DMS79 (cell line): ENCODE measurements around the gene ANO2.
"Not testable (repeated sequence)": the region's sequence is repeated elsewhere in the genome, so short reads cannot be mapped to it uniquely, and the experiment has no call there.

Experiments
- DNase-seq: peaks from one replicate; lab custom pipeline; 2025; lab: John Stamatoyannopoulos, UW

Gene ANO2

DNA sequence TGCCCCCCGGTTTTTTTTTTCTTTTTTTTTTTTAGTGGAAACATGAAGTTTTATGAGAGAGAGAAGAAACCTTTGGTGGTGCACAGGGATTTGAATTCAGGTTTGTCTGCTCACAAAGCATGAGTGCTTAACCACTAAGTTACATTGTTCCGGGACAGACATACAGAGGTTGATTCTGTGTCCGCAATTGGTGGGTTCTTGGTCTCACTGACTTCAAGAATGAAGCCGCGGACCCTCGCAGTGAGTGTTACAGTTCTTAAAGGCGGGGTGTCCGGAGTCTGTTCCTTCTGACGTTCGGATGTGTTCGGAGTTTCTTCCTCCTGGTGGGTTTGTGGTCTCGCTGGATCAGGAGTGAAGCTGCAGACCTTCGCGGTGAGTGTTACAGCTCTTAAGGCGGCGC lies 57.2 kb downstream of the ANO2 start:
- not testable (repeated sequence) for DNase-seq

DNA sequence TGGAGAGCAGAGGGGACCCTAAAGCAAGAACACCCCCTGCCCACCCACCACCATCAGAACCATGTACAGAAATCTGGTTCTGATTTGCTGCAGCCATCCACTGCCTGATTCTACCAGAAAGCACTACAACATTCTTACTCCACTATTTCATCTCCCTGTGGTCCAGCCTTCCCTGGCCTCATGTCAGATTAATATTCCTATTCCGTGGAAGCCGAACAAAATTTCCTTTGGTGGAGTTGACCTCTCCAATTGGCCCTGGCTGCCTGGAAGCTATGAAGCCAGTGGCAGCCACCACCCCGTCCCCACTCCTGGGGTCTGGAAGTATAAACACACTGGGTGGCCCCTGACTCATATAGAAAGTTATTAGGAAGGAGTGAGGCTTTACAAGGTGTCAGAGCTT lies 60.2 kb downstream of the ANO2 start:
- DNase-seq = no peak

DNA sequence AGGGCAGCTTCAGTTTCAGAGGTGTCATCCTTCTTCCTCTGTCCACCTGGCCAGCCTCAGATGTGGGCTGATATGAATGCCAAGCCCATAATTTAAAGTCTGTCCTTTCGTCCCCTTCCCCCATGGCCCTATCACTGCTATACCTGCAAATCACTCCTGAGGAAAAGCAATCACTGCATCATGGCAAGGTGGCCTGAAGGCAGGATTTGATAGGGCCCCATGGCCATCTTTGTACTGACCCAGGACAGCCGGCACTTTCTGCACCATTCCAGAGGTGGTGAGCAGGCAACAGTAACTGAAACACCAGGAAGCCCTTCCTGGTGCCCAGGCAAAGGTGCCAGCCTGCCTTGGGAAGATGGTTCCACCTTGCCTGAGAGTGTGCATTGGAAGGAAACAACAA lies 60.8 kb downstream of the ANO2 start:
- no peak for DNase-seq

DNA sequence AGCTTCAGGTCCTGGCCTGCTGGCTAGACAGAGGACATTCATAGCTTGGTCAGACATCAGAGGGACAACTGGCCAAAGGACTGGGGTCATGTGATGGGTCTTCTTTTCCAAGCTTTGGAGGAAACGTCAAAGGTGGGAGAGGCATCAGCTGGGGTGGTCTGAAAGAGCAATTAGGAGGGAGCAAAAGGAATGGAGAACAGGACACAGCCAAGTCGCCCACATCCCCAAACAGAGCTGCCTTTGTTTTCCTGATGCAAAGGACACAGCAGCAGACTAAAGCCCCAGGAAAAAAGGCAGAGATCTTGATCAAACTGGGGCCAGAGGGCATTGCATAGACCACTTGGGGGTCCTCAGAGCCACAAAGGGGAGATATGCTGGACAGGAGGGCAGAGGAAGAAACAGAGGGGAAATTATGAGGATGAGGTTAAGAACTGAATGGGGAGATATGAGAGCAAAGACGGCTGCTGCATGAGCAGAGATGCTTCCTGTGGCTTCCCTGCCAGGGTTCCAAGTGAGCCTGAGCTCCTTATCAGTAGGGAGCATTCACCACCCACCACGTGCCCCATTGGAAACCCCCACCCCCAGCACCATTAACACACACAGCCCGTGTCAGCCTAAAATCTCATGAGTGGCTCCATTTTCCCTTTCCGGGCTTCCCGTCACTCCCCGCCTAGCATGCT lies 62.4 kb downstream of the ANO2 start:
- DNase-seq = no peak

DNA sequence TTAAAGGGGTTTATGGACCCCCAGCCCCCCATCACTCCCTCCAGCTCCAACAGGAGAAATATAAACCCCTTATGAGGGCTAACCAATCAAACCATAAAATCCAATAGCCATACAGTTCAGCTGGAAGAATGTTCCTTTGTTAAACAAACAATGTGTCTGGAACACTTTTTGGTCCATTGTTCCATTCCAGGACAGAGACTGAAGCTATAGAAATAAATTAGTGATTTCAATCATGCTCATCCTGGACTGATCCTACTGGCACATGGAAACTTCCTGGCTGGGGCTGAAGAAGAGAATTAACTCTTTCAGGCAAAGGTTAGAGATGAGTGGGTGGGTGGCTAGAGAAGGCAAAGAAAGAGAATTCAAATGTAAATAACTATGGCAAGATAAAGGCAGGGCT lies 63.4 kb downstream of the ANO2 start:
- DNase-seq = no peak

DNA sequence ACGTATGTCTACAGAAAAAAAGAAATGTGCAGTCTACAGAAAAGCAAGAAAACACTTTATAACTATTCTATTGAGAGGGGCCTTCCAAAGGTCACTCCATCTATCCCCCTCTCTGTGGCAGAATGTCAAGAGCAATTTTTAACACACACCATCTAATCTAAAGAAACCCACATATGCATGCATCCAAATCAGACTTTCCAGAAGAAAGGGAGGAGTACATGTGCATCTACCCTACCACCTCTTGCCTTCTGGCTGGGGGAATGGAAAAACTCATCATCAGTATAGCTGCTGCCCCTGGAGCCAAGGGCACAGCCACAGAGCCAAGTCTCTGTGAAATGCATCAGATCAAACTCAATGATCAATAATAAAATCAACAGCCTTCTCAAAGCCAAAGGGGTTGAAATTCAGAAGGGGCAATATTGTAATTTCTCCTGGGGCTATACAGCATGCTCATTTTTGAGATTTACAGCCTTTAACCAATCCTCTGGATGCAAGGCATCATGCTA lies 63.9 kb downstream of the ANO2 start:
- no peak for DNase-seq

DNA sequence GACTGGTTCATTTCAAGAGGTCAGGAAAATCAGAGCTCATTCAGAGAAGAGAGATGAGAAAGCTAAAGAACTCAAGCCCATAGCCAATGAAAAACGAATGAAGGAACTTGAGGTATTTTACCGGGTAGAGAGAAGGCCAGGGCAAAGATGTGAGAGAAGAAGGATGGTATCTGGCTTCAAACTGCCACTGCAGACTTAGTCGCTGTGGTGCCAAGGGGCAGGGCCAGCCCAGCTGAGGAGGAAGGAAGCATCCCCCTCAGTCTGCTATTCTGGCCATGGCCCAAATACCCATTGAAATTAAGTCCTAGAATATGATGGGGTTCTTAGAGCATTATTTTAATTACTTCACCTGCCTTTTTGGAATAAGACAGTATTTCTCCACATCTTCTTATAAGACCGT lies 69.2 kb downstream of the ANO2 start:
- no peak for DNase-seq

DNA sequence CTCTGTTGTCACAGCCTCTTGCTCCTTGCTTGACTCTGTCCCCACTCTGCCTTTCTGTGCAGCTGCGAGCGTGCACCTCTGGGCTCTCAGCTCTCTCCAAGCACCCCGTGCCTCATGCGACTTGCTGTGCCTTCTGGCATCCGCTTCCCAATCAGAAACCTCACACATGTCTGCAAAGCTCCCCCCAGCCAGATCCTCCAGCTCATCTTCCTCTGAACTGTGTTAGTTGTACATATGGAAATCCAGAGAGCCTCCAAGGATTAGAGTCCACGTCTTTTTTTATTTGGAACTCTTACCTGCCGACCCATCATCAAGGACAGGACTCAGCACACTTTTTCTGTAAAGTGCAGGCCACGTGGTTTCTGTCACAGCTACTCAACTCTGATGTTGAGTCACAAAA lies 70.5 kb downstream of the ANO2 start:
- DNase-seq = no peak

DNA sequence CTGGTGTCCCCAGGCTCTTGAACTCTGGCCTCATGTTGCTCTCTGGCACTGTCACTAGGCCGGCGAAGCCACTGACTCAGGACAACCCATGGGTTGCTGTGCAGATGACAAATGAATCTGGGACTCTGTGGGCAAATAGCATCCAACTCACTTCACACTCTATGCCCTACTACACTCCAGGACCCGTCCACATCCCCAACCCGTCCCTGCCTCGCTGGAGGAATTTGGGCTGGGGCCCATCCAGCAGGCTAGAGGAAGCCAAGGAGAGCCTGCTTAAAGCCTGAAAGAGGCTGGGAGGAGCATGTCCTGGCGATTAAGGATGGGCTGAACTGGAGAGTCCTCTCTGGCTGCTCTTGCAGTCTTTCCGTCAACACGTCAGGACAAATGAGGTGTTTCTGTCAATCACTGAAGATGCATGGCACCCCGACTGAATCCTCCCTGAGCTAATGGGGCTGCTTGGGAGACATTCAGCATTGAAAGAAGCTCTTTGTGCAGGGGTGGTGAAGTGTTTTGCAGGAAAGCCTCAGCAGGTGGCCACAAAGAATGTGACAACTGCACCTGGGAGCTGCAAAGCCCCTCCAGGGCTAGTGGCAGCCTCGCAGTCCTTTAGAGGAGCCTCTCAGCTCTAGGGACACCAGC lies 71.7 kb downstream of the ANO2 start:
- DNase-seq = no peak

DNA sequence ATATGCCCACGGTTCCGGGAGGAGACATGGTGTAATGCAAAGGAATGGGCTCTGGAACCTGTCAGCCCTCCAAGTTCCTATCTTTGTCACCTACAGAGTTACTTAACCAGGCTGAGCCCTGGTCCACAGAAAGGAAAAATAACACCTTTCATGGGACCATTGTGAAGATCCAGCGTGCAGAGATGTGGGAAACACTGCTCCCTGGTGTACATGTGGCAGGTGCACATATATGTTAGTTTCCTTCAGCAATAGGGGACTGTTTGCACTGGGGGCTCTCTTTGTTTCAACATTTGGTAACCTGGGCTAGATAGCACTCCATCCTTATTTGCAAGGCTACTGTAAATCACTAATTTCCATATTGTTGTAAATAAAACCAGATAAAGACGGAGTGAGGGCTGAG lies 72.3 kb downstream of the ANO2 start:
- DNase-seq = no peak

DNA sequence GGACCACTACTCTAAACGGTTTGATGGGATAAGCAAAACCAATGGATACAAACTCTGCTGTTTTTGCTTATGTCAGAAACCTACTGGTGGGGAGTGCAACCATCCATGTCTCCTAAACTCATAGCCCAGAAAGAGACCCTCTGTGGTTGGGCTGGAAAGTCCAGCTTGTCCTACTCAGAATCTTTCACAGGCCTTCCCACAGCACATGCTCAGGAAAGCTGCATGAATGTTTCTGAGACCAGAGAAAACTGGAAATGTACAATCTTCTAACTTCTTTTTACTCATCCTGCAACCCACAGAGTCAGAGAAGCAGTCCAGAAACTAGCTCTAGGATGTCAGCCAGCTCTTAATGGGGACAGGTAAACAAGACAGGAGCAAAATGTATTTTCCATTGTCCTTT lies 73.3 kb downstream of the ANO2 start:
- DNase-seq = no peak

DNA sequence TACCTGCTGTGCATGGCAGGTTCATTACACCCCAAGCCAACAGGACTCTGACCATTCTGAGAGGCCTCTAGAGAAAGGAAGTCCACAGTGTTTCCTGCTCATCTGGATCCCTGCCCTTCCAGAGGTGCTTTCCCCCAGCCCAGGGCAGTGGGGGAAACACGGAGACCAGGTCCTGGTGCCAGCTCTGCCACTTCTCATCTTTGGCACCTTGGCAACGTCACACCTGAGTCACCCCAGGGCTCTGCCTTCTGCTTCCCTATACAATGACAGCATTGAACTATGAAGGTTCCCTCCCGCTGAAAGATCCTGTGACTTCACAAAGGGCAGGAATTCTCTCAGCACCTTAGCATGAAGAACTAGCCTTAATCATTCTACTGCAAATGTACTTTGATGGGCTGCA lies 74.9 kb downstream of the ANO2 start:
- DNase-seq = no peak

DNA sequence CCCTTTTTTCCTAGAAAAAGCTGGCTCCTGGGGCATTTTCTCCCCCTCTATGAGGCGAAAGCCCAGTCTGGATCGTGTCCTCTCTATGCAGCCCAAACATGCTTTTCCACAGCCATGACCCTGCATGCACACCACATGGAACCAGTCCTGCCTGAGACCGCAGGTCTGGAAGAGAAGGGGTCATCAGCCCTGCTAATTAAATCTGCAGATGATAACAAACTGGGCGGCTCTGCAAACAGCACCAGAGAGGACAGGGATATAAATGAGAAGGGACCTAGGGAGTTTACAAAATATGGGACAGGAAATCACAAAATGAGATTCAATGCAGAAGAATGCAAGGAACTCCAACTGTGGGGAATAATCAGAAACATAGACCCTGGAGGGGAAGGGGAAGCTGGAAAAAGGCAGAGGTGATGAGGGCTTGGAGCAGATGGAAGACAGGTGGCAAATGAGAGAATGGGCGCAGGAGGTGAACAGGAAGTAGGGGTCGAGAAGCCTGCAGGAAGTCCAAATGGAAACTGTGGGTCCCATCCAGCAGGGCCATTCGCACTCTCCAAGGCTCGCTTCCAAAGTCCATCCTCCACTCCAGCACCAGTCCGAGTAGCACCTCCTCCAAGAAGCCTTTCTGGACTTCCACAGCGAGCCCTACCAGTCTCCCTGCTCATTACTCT lies 76.3 kb downstream of the ANO2 start:
- DNase-seq = no peak

DNA sequence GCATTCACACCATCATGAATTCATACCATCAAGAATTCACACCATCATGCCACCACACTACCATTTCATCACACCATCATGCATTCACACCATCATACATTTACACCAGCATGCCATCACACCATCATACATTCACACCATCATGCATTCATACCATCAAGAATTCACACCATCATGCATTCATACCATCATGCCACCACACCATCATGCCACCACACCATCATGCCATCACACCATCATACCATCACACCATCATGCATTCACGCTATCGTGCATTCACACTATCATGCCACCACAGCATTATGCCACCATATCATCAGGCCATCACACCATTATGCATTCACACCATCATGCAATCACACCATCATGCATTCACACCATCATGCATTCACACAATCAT lies 79.7 kb downstream of the ANO2 start:
- DNase-seq = no peak

DNA sequence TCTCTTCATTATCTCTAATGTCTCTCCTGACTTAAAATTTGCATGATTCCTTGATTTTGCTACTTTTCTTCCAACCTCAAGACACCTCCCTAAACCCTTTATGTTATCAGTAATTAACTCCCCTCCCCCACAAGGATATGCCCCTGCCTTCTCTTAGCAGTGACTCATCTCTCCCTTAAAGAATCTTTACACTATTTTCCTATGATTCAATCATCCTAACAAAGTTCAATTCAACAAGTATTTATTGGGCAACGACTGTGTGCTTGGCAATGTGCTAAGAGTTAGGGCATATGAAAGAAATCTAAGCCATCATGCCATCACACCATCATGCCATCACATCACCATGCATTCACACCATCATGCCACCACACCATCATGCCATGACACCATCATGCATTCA lies 80.1 kb downstream of the ANO2 start:
- DNase-seq = no peak

DNA sequence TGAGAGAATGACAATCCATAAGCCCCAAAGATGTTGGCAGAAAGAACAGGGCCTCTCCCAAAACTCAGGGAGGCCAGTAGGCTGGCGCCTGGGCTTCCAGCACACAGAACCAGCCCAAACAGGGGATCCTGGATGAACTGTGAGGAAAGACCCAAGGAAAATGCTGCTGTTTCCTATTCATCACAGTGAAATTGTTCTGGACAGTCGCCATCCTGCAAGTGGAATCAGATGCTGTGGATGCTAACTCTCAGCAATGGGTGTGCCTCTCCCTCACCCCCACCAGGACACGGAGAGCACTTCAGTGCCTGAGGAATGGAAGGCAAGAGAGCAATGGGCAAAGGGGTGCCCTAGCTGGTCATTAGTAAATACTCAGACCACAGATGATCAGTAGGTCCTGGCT lies 80.8 kb downstream of the ANO2 start:
- no peak for DNase-seq

DNA sequence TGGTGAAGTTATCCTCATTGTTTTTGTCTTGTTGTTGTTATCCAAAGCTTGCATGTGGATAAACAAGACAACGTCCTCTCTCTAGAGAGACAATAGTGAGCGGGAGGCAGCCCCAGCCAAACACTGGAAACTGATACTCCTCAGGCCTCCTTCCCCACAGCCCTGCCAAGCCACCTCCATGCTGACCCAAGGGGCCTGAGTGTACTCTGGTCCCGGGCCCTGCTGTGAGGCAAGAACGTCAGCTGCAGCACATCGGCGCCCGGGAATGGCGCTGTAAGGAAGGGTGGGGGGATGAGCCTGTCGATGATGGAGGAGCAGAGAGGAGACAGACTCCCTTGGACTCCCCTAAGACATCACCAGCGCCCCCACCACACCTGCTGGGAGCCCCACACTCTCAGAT lies 83.6 kb downstream of the ANO2 start:
- DNase-seq = no peak

DNA sequence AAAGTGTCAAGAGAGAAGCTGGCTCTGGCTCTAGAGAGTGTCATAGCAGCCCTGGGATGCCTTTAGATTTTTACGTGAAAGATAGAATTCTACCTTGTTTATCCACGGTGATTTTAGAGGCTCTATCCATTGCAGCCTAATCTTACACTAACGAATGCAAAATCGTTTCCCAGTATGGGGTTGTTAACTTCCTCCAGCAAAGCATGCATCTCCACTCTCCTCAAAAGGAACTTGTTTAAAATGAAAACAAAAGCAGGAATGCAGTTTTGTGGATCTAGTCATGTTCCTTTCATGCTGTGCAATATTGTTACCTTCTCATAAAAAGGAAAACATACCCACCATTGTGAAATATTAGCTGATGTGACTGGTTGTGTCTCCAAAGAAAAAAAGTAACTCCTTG lies 88.4 kb downstream of the ANO2 start:
- no peak for DNase-seq

DNA sequence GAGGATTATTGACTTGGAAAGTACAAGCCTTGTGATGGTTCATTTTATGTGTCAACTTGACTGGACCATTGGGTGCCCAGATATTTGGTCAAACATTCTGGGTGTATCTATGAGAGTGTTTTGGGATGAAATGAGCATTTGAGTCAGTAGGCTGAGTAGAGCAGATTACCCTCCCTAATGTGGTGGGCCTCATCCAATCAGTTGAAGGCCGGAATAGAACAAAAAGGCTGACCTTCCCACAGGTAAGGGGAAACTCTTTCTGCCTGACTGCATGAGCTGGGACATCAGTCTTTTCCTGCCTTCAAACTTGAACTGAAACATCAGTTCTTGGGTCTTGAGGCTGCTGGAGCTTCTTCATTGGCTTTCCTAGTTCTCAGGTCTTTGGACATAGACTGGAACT lies 98.1 kb downstream of the ANO2 start:
- no peak for DNase-seq

DNA sequence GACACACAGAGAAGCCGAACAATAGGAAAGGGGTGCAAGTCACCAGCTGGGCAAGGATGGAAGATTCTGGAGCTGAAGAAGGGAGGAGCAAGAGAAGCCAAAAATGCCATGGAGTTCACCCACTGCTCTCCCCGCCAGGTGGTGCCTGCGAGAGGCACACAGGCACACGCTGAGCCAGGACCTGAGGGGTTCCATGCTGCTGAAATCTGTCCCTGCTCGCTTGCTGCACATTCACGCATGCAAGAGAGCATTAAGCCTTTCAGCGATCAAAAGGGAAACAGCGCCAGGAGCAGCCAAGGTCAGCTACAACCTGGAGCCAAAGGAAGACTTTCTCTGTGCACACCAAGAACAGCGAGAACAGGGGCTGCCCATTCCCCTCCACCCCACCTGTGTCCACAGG lies 104.1 kb downstream of the ANO2 start:
- no peak for DNase-seq

DNA sequence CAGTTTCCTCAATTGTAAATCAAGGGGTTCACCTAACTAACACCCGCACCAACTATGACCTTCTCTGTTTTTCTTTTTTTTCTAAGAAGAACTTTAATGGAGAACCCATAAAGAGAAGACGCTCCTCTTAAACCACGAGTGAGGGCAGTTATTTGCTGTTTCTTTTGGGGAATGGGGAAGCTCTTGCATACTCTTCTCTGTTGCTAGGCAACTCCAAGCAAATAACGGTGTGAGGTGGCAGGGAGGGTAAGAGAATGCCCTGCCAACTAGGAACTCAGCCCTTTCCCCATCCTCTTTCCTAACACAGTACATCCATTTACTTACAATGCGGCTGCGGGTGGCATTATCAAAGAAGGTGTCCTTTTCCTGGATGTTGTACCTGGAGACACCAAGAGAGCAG lies 114.9 kb downstream of the ANO2 start:
- DNase-seq = no peak

DNA sequence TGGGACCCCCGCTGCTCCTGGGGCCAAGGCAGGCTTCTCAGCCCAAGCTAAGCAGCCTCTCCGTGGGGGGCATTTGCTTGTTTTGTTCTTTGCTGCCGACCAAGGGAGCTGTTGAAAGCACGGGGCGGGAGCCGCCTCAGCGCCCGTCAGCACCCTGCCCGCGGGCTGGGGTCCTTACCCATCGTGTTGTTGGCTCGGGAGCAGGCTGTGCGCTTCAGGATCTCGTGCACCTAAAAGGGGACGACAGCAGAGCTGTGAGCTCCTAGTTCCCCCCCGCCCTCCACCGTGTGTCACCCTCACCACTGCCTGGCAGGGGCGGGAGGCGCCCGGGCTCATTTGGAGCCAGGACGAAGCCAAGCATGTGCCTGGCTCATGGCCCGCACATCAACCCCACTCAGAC lies 117.5 kb downstream of the ANO2 start:
- no peak for DNase-seq

DNA sequence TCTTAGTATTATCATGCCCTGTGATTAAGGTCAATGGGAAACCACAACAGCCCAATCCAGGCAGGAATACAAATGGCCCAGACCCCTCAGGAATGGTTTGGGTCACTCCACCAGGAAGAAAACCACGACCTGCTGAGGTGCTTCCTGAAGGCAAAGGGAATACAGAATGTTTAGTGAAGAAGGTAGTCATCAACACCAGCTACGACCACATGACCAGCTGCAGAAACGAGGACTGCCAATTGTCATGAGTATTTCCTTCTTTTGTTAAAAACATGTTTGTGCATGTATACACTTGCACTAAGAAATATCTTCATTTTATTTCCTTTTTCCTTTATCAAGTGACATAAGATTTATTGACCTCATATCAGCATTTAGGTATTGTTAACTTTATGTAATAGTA lies 119.3 kb downstream of the ANO2 start:
- DNase-seq = not testable (repeated sequence)

DNA sequence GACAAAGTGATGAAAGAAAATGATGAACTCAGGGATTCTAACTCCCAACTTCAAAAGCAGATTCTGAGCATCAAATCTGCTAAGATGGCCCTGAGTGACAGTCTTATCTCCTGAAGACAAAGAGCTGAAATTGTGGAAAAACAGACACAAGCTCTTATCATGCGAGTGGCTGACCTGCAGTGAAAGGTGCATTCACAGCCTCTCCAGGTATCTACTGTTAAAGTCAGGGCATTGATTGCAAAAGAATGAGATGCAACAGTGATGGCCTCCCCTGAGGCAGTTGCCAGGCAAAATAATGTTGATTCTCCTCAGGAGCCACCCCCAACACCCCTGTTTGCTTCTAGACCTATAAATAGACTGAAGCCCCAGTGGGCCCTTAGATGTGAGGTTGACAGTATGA lies 126.2 kb downstream of the ANO2 start:
- not testable (repeated sequence) for DNase-seq
